Subcutaneous abdominal adipose tissue (tissue), 5 donors: ENCODE measurements around the gene PARD6G.
A peak's percentile ranks its signal among the peaks of the same experiment; 100 is the strongest.

Experiments
- H3K27ac ChIP-seq: one replicate; pipeline ENCODE4 v1.7.0; 2013; ENCODE audit warnings: low read depth, mild to moderate bottlenecking, inconsistent platforms, low read length, moderate library complexity
- H3K27me3 ChIP-seq, 5 donors: one replicate each; pipeline ENCODE4 v1.7.0; 2013; ENCODE audit warnings: low read length in 5 of 5, inconsistent platforms in 1 of 5; ENCODE audit not compliant: control insufficient read depth in 5 of 5, insufficient read depth in 4 of 5
- H3K36me3 ChIP-seq, 5 donors: one replicate each; pipeline ENCODE4 v1.7.0; 2013; ENCODE audit warnings: low read length in 5 of 5; ENCODE audit not compliant: control insufficient read depth in 5 of 5, insufficient read depth in 5 of 5
- H3K4me1 ChIP-seq, 5 donors: one replicate each; pipeline ENCODE4 v1.7.0; 2013; ENCODE audit warnings: low read length in 5 of 5, mild to moderate bottlenecking in 3 of 5, moderate library complexity in 1 of 5; ENCODE audit not compliant: control insufficient read depth in 5 of 5, insufficient read depth in 5 of 5
- H3K4me3 ChIP-seq, 5 donors: one replicate each; pipeline ENCODE4 v1.7.0; 2013; ENCODE audit warnings: low read length in 5 of 5, low read depth in 1 of 5
- H3K9ac ChIP-seq, 5 donors: one replicate each; pipeline ENCODE4 v1.7.0; 2013; ENCODE audit warnings: low read length in 5 of 5, mild to moderate bottlenecking in 4 of 5, moderate library complexity in 3 of 5
- H3K9me3 ChIP-seq, 5 donors: one replicate each; pipeline ENCODE4 v1.7.0; 2013; ENCODE audit warnings: low read length in 5 of 5; ENCODE audit not compliant: control insufficient read depth in 5 of 5
- donor health status: healthy.
- donor health status: healthy.
- donor health status: healthy.
- donor health status: healthy.
- donor health status: healthy.

The PARD6G gene

DNA sequence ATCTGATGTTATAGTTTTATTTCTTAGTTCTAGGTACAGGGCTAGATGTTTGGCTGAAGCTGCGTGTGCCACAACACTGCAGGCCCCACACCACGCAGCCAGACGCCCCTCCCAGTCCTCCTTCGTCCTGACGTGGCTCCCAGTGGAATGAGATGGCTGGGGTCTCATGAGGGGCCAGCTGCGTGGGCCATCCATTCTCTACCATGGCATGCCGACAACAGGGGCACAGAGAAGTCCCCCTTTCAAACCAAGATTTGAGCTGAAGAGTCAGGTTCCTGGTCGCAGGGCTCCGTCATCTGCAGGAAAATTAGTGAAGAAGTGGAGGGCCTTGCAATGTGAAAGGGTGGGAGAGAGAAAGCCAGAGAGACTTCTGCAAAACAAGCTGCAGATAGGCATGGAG is 64.5 kb downstream of the PARD6G start:
- Histone ChIP-seq H3K4me1 (no peaks in the 10 kb centered on the region), H3K27me3 (peaks cover 0 to 15% (median 4%) of the 10 kb centered on the region in 5 donors), H3K9me3 (no peaks in the 10 kb centered on the region), H3K4me3 (no peak overlapping the region), H3K9ac (no peak overlapping the region), H3K36me3 (no peaks in the 10 kb centered on the region), H3K27ac (no peak overlapping the region)

DNA sequence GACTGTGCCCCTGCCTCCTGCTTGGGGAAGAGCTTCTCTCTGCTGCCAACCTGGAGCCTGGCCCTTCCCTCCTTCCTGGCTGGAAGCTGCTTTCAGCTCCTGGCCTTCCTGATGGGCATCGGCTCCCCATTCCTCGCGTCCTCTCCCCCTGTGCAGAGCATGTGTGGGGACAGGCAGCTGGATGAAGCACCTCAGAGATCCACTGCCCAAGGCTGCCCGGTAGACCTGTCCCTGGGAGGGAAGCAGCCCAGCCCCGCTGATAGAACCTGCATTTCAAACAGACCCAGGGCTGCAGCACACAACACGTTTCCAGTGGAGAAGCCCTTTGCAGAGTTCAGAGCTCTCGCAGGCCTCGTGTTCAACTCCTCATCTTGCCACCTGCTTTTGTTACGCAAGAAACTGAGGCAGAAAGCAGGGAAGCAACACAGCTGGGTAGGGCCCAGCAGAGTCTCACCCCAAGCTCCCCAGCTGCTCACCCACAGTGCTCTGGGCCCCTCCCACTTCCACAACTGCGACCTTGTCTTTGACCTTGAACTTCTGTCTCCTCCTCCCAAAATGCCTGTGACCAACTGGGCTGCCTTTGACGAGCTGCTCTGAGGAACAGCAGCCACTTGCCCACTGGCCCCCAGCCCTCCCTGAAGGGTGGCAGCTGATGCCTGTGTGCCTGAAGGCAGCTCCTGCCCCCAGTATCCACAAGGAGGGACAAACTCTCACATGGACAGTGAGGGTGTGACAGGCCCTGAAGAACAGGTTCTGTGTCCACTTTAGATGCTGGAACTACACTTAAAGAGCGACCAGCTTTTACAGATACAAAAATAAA is 65.5 kb downstream of the PARD6G start:
- H3K4me1 ChIP-seq = peaks cover 0 to 1% (median 0%) of the 10 kb centered on the region in 5 donors
- no peak overlapping the region for H3K27ac ChIP-seq
- H3K9ac ChIP-seq = no peak overlapping the region
- no peaks in the 10 kb centered on the region for H3K36me3 ChIP-seq
- H3K4me3 ChIP-seq = no peak overlapping the region
- no peaks in the 10 kb centered on the region for H3K9me3 ChIP-seq
- H3K27me3 ChIP-seq = peaks cover 4 to 15% (median 12%) of the 10 kb centered on the region in 5 donors

DNA sequence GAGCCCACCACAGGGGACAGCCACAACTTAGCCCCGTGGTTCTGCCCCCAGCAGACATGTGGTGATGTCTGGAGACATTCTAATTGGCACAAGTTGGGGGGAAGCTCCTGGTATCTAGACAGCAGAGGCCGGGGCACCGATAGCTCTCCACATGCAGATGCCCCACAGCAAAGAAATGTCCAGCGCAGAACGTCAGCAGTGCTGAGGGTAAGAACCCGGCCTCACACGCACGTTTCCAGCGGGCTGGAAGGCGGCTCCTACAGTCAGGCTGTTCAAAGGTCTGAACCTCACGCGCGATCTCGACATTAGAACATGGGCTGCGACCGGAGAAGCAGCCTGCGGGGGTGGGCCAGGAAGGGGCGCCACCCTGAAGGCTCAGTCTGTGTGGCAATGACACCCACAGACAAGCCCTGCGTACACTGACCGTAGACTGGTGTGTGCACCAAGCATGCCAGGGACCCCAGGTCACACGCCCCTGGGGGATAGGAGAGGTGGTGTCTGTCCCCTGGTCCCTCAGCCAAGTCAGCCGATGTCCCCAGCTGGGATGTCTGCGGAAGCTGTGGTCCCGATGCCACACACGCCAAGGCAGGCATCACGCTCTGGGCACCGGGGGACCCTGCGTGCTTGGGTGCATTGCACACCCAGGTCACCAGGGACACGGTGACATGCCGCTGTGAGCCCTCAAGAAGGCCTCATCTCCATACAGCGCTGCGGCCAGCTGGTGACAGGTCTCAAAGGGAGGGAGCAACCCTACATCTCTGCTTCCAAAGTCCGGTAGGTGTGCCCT is 66.3 kb downstream of the PARD6G start:
- H3K9me3 ChIP-seq = no peaks in the 10 kb centered on the region
- H3K27me3 ChIP-seq = peaks cover 5 to 14% (median 12%) of the 10 kb centered on the region in 5 donors
- H3K27ac ChIP-seq = no peak overlapping the region
- peaks cover 0 to 7% (median 2%) of the 10 kb centered on the region in 5 donors for H3K4me1 ChIP-seq
- H3K9ac ChIP-seq = no peak overlapping the region
- no peak overlapping the region for H3K4me3 ChIP-seq
- H3K36me3 ChIP-seq = no peaks in the 10 kb centered on the region

DNA sequence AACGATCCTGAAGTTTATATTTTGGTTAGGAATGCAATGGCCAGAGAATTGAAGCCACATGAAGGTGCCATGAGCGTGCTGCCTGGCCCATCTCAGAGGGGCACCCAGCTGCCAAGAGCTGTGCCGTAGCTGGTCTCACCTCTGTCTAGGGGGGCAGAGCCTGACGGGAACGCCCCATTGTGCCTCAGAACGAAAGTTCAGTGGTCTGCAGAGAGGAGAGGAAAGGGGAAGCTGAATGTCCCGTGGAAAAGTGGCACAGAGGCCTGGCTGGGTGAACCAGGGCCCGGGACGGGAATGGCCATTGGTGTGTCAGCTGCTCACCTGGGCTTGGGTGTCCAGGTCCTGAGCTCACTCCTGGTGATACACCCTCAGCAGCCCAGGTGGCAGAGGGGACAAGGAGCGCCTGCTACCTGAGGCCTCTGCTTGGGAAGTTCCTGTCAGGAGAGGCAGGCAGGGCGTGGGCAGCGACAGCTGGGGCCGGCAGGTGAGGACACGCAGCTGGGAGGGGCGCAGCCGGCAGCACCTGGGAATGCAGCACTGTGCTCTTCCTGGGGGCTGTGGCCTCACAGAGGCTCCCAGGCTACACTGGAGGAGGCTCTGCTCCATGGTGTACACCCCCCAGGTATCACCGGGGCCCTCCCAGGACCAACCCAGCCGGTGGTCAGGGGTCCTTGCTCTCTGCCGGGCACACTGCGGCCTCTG is 67.3 kb downstream of the PARD6G start:
- H3K27me3 ChIP-seq = peaks cover 5 to 18% (median 14%) of the 10 kb centered on the region in 5 donors
- no peak overlapping the region for H3K4me3 ChIP-seq
- H3K27ac ChIP-seq = no peak overlapping the region
- peaks cover 0 to 7% (median 2%) of the 10 kb centered on the region in 5 donors for H3K4me1 ChIP-seq
- no peak overlapping the region for H3K9ac ChIP-seq
- no peaks in the 10 kb centered on the region for H3K36me3 ChIP-seq
- no peaks in the 10 kb centered on the region for H3K9me3 ChIP-seq

DNA sequence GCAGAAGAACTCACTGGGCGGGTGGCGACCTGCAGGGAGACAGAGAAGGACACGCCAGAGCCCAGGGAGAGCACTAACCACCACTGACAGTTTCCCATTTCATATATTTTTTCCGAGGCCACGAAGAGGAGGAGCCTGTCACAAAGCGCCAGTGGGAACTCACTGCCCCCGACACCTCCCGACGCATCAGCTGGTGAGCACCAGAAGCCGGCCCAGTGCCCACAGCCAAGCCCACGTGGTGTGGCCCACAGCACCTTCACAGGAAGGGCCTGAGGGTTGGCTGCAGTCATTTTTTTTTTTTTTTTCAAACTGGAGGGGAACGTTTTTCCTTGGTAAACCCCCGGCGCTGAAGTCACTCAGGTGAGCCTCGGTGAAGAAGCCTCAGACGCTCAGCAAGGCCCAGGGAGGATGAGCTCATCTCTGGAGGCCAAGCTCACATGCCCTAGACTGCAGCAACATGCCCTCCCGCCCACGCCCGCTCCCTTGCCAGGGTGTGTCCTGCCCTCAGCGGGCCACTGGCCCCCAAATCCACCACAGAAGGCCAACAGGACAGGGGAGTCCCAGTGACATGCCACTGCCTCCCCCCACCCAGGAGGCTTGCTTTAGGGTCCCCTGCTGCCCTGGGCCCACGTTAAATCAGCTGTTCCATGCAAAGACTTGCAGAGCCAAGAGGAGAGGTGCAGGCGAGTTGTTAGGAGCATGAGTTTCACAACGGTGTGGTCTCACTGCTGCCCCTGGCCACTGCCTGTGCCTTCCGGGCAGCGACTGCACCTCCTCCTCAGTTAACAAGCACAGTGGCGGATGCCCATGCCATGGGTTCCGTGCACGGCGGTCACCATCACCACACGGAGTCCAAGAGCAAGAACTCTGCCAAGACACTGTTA is 68.1 kb downstream of the PARD6G start:
- Histone ChIP-seq H3K4me3 (no peak overlapping the region), H3K36me3 (no peaks in the 10 kb centered on the region), H3K27me3 (peaks cover 5 to 18% (median 16%) of the 10 kb centered on the region in 5 donors), H3K9ac (no peak overlapping the region), H3K27ac (no peak overlapping the region), H3K9me3 (no peaks in the 10 kb centered on the region), H3K4me1 (peaks cover 0 to 7% (median 2%) of the 10 kb centered on the region in 5 donors)

- no peak overlapping the region for H3K9ac ChIP-seq
- no peaks in the 10 kb centered on the region for H3K9me3 ChIP-seq
- H3K4me3 ChIP-seq = no peak overlapping the region
- H3K36me3 ChIP-seq = no peaks in the 10 kb centered on the region
- H3K27me3 ChIP-seq = peaks cover 5 to 18% (median 16%) of the 10 kb centered on the region in 5 donors
- H3K4me1 ChIP-seq = peaks cover 0 to 7% (median 2%) of the 10 kb centered on the region in 5 donors
- H3K27ac ChIP-seq = no peak overlapping the region
Measured at GRCh38 chr18:80177128-80177527, 70.2 kb downstream of the PARD6G start.

GRCh38 chr18:80176334-80177073 is 70.8 kb downstream of the PARD6G start:
- Histone ChIP-seq H3K27ac (no peak overlapping the region), H3K9ac (no peak overlapping the region), H3K36me3 (no peaks in the 10 kb centered on the region), H3K9me3 (no peaks in the 10 kb centered on the region), H3K27me3 (peaks cover 5 to 18% (median 16%) of the 10 kb centered on the region in 5 donors), H3K4me3 (peak overlapping the region in 1 of 5 donors; percentile 4), H3K4me1 (peaks cover 0 to 8% (median 2%) of the 10 kb centered on the region in 5 donors)

DNA sequence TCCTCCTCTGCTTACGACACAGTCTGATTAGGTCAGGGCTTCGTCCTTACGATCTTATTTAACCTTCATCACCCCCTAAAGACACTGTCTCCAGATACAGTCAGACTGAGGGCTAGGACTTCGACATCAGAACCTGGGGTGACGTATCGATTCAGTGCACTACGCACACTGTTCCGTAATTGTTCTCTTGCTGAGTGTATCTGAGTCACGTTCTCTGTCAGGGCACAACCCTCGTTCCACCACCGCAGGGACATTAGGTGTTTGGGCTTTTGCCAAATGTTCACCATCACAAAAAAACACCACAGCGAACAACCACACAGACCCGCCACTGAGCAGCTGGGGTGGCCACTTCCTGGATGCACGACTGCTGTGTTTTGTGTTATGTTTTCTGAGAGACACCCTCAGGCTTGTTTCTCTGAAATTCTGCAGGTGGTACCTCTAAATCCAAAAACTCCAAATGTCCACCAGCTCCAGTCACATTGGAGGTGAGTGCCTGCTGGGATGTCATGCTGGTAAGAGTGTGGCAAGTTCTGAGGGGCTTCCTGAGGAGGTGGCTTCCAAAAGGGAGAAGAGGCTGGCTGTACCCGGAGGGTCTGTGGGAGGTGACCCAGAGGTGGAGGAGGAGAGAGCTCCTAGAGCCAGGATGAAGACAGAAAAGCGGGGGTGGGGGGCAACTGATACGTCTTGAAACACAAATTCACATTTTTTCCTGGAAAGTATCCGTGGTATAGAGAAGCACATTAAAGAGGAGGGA is 71.7 kb downstream of the PARD6G start:
- Histone ChIP-seq H3K9me3 (no peaks in the 10 kb centered on the region), H3K4me1 (peaks cover 0 to 17% (median 10%) of the 10 kb centered on the region in 5 donors), H3K27me3 (peaks cover 5 to 18% (median 14%) of the 10 kb centered on the region in 5 donors), H3K4me3 (no peak overlapping the region), H3K27ac (no peak overlapping the region), H3K36me3 (no peaks in the 10 kb centered on the region), H3K9ac (no peak overlapping the region)
